Effector CD4-positive, alpha-beta T cell (primary cell): ENCODE measurements around the gene SPAG16.

ENCODE experiments used
- DNase-seq: peaks from one replicate; pipeline ENCODE4 v3.0.0-alpha.2; 2020

Gene SPAG16

GRCh38 chr2:213411582-213412289 lies 127.5 kb downstream of the SPAG16 start:
- no peak for DNase-seq

DNA sequence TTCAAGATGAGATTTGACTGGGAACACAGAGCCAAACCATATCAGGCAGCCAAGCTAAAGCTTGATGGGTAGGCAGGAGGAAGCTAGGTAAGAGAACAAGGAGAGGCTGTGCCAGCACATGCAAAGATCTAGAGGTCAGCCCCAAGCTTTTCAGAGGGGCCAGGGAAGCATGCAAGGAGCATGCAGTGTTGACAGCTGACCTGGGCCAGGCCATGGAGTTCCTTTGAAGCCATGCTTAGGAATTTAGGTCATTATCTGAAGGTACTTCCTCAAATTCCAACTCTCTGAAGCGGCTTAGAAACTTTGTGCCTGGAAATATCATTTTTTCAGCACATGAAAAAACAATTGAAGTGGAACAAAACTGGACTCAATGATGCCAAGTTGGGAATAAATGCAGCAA lies 130.8 kb downstream of the SPAG16 start:
- no peak for DNase-seq

DNA sequence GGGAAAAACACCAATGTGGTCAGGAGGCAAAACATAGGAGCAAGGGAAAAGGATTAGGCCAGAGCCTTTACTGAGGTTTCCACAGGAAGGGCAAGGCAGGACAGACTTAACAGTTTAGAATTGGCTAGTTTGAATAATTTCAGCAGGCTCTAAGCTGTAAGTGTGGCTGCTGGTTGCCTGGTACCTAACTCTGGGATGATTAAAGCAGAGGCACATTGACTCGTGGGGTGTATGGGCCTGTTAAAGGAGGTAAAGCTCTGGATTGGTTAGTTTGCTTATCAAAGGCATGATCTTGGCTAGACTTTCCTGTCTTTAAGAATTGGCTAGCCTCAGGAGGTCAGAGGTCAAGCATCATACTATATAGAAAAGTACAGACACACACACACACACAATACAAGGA lies 132.6 kb downstream of the SPAG16 start:
- DNase-seq = no peak

DNA sequence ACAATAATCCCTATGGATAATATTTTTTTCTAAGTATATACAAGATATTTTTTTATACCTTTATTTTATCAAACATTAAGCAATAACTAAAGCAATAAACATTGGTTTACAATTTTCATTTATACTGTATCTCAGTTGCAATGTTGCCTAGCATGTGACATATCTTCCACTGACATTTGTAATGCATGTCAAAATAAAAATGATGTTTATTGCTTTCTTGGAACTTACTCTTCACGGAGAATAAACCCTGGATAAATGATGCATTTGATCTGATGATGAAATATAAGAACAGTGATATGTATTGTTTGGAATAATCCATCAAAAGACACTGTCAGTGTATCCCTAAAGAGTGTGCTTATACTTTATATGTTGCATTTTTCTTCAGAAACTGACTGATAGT lies 135.7 kb downstream of the SPAG16 start:
- no peak for DNase-seq

- DNase-seq = no peak
These were observed 136.6 kb downstream of the SPAG16 start for GRCh38 chr2:213420828-213421385.

DNA sequence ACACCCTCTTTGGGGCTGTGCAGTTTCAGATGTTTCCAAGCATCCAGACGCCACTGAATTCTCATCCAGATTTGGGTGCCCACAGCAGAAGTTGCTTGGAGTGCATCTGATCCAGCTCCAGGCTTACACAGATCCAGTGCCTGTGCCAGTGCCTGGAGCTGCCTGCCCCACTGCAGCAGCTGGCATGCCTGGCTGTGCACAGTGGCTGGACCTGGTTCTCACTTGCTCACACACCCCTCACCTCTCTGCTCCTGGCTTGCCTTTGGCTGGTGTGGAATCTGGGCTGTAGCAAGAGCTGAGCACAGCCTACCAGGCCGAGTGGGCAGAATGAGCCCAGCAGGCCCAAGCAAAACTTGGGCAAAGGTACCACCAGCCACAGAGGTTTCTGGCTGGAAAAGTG lies 137.9 kb downstream of the SPAG16 start:
- DNase-seq = no peak

DNA sequence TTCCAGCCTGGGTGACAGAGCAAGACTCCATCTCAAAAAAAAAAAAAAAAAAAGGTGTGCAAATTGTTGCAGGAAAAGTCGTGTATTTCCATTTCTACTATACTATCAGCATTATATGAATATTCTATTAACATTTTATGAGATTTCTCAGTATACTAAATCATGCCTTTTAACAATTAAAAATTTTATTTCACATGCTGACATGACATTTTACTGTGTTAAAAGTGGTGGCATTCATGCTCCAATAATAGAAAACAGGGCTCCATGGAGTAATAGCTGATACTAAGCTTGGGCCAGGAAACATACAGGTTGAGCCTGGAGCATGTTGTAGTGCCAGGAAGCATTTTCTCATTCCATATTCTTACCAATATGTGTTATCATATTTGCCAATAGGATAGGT lies 141.4 kb downstream of the SPAG16 start:
- DNase-seq = no peak

GRCh38 chr2:213429516-213429915 lies 145.3 kb downstream of the SPAG16 start:
- no peak for DNase-seq

- DNase-seq = no peak
These were observed 159.7 kb downstream of the SPAG16 start for GRCh38 chr2:213443921-213444320.

GRCh38 chr2:213451542-213452239 lies 167.4 kb downstream of the SPAG16 start:
- DNase-seq = no peak

GRCh38 chr2:213455316-213456008 lies 171.2 kb downstream of the SPAG16 start:
- no peak for DNase-seq

DNA sequence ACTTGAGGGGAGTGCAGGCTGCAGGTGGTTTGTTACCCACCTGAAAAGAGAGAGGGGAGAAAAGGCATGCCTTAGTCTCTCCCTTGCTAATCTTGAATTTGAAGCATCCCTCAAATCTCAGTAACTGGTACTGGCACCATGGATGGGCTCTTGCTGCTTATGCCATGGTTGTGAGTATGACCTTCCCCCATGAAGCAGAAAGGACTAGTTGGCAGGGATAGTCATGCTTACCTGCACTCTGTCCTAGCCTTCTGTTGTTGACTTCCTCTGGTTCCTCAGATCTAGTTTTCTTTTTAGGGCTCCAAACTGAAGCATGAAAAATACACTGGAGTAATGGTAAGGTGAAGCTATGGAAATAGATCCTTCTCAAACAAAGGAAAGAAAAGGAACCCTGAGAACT lies 191.2 kb downstream of the SPAG16 start:
- DNase-seq = no peak

GRCh38 chr2:213476641-213477040 lies 192.4 kb downstream of the SPAG16 start:
- DNase-seq = no peak

DNA sequence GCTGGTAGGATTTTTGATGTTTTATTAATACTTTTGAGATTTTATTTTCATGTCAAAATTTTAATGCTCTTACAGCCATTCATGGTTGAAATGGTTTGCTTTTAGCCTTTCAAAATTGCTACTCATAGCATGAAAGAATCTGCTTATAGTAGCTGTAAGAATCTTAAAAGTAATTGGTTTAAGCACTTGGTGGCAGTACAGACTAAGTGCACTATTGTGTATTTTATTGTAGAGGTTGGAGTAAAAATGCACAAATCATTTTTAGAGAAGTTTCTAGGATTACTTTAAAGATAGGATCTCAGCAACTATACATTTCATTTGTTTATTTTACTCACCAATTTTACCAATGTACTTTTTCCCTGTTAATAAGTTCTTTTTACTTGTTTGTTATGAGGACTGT lies 205.8 kb downstream of the SPAG16 start:
- no peak for DNase-seq

DNA sequence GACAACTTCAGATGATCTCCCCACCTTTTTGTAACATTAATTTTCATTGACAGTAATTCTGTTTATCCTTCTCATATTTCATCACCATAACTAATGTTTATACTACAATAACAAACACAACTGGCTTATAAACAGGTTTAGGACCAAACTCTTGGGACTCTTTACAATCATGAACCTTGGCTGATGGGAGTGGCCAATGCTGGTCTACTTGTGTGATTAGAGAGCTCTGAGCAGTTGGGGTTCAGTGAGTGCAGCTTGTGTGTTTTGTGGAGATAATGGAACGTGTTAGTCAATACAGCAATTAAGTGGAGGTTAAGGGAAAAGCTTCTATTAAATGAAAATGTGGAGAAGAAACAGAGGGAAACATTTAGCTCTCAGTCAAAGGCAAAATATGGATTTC lies 207.1 kb downstream of the SPAG16 start:
- no peak for DNase-seq

DNA sequence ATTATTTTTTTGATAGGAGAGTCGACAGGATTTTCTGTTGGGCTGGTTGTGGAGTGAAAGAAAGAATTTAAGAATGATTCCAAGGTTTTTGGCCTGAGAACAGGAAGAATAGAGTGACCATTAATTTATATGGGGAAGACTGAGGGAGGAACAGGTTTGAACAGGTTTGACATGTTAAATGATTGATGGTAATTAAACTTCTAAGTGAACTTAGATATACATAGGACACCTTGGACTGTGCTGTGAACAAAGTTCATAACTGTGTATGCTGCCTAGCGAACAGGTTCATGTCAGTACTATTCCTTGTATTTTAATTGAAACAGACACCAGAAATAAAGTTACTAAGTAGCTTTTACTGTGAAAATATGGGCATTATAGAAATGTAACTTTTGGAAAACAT lies 212.0 kb downstream of the SPAG16 start:
- no peak for DNase-seq

DNA sequence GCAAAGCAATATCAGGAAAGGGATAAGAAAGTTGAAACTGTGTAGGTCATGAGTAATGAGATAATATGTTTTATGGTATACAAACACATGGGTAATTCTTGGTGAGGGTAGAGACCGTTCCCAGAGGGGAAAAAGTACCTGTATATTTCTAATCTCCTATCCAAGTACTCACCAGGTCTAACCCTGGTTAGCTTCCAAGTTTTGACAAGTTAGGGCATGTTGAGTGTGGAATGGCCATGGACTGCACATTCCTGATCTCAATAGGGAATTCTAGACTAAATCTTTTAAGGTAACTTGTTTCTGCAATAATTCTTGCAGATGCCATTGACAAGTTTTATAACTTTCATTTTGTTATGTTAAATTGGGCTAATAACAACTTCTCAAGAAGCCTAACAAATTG lies 216.6 kb downstream of the SPAG16 start:
- DNase-seq = no peak

DNA sequence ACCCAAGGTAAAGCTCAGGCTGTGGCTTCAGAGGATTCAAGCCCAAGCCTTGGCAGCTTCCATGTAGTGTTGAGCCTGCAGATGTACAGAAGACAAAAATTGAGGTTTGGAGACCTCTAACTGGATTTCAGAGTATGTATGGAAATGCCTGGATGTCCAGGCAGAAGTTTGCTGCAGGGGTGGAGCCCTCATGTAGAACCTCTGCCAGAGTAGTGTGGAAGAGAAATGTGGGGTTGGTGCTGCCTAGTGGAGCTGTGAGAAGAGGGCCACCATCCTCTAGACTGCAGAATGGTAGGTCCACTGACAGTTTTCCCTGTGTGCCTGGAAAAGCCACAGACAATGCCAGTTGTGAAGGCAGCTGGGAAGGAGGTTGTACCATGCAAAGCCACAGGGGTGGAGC lies 239.9 kb downstream of the SPAG16 start:
- DNase-seq = no peak

- DNase-seq = no peak
These were observed 253.3 kb downstream of the SPAG16 start for GRCh38 chr2:213537579-213537978.

- DNase-seq = no peak
These were observed 260.7 kb downstream of the SPAG16 start for GRCh38 chr2:213544940-213545339.

DNA sequence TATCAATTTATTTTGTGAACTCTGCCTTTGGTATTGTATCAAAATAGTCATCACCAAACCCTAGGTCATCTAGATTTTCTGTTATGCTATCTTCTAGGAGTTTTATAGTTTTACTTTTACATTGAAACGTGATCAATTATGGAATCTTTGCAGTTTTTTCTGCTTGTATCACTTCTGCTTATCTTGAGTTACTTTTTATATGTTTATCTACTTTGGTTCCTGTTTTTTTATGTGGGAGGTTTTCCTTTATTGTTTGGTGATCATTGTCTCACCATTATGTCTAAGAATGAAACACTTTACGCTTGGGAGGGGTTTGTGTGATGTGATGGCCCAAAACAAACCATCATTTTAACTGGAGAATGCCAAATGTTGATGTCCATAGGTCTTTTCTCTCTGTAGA lies 261.2 kb downstream of the SPAG16 start:
- DNase-seq = no peak

- no peak for DNase-seq
These were observed 261.8 kb downstream of the SPAG16 start for GRCh38 chr2:213545964-213546475.

DNA sequence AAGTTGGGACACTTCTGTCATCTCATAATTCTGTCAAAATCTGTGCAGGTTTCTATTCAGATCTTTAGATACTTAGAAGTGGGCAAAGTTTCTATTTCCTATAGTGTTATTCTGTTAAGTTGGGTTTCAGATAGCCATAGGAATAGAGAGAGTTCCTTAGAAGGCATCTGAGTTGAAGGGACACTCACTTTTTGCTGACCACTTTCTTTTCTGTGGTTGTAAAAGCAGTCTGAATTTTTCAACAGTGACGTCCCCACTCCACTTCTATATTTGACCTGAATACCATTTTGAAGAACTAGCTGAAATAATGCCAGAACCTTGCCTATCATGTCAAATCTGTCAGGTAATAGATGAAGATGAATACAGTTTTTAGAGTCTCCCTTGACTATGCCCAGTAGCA lies 267.3 kb downstream of the SPAG16 start:
- DNase-seq = no peak

DNA sequence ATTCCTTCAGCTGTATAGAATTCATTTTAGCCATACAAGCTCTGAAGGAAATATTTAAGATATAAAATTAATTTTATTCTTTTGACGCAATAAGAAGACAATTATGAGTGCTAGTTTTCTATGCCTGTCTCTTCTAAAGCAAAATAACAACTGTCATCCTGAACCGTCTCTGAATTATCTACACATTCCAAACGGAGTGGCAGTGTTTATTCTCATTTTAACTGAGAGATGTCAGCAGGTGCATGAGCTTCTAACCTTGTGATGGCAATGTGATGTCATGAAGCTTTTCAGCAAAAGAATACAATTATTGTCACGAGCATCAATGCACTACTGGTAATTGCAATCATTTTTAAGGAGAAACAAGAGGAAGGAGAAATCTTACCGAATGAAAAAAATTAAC lies 274.8 kb downstream of the SPAG16 start:
- no peak for DNase-seq
